DMS53 (cell line): ENCODE results near the gene OPCML.
A peak's percentile ranks its signal among the peaks of the same experiment; 100 is the strongest.

Source experiments
- DNase-seq: peaks from one replicate; lab custom pipeline; 2025; lab: John Stamatoyannopoulos, UW

The OPCML gene

GRCh38 chr11:132658004-132658403 is 874.3 kb downstream of the OPCML start:
- DNase-seq, result no peak

- no peak for DNase-seq
These were observed 877.0 kb downstream of the OPCML start for GRCh38 chr11:132655187-132655855.

GRCh38 chr11:132653237-132653636 is 879.1 kb downstream of the OPCML start:
- DNase-seq, result no peak

- DNase-seq, result no peak
These were observed 881.2 kb downstream of the OPCML start for GRCh38 chr11:132650969-132651720.

- no peak for DNase-seq
These were observed 883.0 kb downstream of the OPCML start for GRCh38 chr11:132649277-132649676.

- no peak for DNase-seq
These were observed 883.5 kb downstream of the OPCML start for GRCh38 chr11:132648851-132649250.

- no peak for DNase-seq
These were observed 885.4 kb downstream of the OPCML start for GRCh38 chr11:132646890-132647289.

GRCh38 chr11:132644520-132645239 is 887.6 kb downstream of the OPCML start:
- DNase-seq, result no peak

- no peak for DNase-seq
These were observed 889.1 kb downstream of the OPCML start for GRCh38 chr11:132643239-132643638.

GRCh38 chr11:132640952-132641351 is 891.3 kb downstream of the OPCML start:
- peak; percentile 41 for DNase-seq

- DNase-seq, result no peak
These were observed 892.3 kb downstream of the OPCML start for GRCh38 chr11:132639986-132640385.

GRCh38 chr11:132639403-132639802 is 892.9 kb downstream of the OPCML start:
- DNase-seq, result no peak

- no peak for DNase-seq
These were observed 893.9 kb downstream of the OPCML start for GRCh38 chr11:132638423-132638822.

- DNase-seq, result no peak
These were observed 895.8 kb downstream of the OPCML start for GRCh38 chr11:132636523-132636922.

- DNase-seq, result peak; percentile 88
These were observed 899.6 kb downstream of the OPCML start for GRCh38 chr11:132632641-132633124.

- DNase-seq, result no peak
These were observed 900.3 kb downstream of the OPCML start for GRCh38 chr11:132631989-132632388.

- DNase-seq, result no peak
These were observed 904.3 kb downstream of the OPCML start for GRCh38 chr11:132627981-132628380.

- DNase-seq, result no peak
These were observed 905.9 kb downstream of the OPCML start for GRCh38 chr11:132626446-132626845.

GRCh38 chr11:132623511-132623910 is 908.8 kb downstream of the OPCML start:
- DNase-seq, result peak; percentile 37

GRCh38 chr11:132621976-132622580 is 910.2 kb downstream of the OPCML start:
- DNase-seq, result peak; percentile 26

GRCh38 chr11:132620423-132620822 is 911.9 kb downstream of the OPCML start:
- DNase-seq, result peak; percentile 91

- DNase-seq, result no peak
These were observed 921.5 kb downstream of the OPCML start for GRCh38 chr11:132610791-132611190.
